Activated CD8-positive, alpha-beta memory T cell treated with anti-CD3 and anti-CD28 coated beads, Interleukin-2, amount 10 ng/mL, durations not matched to agents 7 days and 5 days (primary cell): ENCODE data around the gene MBOAT2. TPM values are rescaled to one million over a fixed set of nuclear protein-coding genes. Genes with fewer than 3 reads are reported as not detected.
A peak's percentile ranks its signal among the peaks of the same experiment; 100 is the strongest.

Experiments
- ATAC-seq: fragments of 150-1000 bp; cut with Tn5 transposase; one replicate; pipeline ENCODE4 v1.10.0; 2021; ENCODE audit warnings: moderate library complexity
- CTCF ChIA-PET: fragments of 350-600 bp; sonication (Branson Sonifier 250); formaldehyde crosslinking; loops from one replicate; lab custom pipeline; 2021; ENCODE audit warnings: antibody characterized with exemption; lab: Charles Lee
- DNase-seq: peaks from one replicate; pipeline ENCODE4 v3.0.0-alpha.2; 2020
- H3K27ac Mint-ChIP-seq: one replicate; pipeline ENCODE4 v1.8.0; 2021; ENCODE audit warnings: mild to moderate bottlenecking, mixed read lengths
- H3K27me3 Mint-ChIP-seq: one replicate; pipeline ENCODE4 v1.8.0; 2021; ENCODE audit warnings: mixed read lengths
- H3K36me3 Mint-ChIP-seq: one replicate; pipeline ENCODE4 v1.8.0; 2021; ENCODE audit warnings: mild to moderate bottlenecking, mixed read lengths
- H3K4me1 Mint-ChIP-seq: one replicate; pipeline ENCODE4 v1.8.0; 2021; ENCODE audit warnings: mixed read lengths
- H3K4me3 Mint-ChIP-seq: one replicate; pipeline ENCODE4 v1.8.0; 2021; ENCODE audit warnings: mild to moderate bottlenecking, moderate library complexity, mixed read lengths
- H3K9me3 Mint-ChIP-seq: one replicate; pipeline ENCODE4 v1.8.0; 2022; ENCODE audit warnings: low read depth, mixed read lengths
- total RNA-seq, 2 experiments: library from RNA; stranded (reverse); gene quantifications; one replicate each; pipeline ENCODE4 v1.2.3, GENCODE V29; 2021

Gene MBOAT2
- total RNA-seq, 2 experiments from 2014 or later = 8.0 to 8.8 TPM

- Mint-ChIP-seq H3K27ac (no peak overlapping the region), H3K4me1 (no peaks in the 10 kb centered on the region), H3K36me3 (no peaks in the 10 kb centered on the region), H3K27me3 (peaks cover 22% of the 10 kb centered on the region), H3K4me3 (no peak overlapping the region), H3K9me3 (no peaks in the 10 kb centered on the region)
- CTCF ChIA-PET = interaction anchor here (0.7 kb wide), 1 partner anchor 31 kb away, joined by 4 read pairs; no protein-coding TSS in a partner anchor
- ATAC-seq (peak; percentile 64), DNase-seq (no peak)
These were observed 143.2 kb downstream of the MBOAT2 start for GRCh38 chr2:8860239-8860638.

GRCh38 chr2:8858910-8859309 is 144.6 kb downstream of the MBOAT2 start:
- CTCF ChIA-PET = no interaction called here
- Mint-ChIP-seq H3K27ac (no peak overlapping the region), H3K36me3 (no peaks in the 10 kb centered on the region), H3K4me1 (no peaks in the 10 kb centered on the region), H3K27me3 (peaks cover 27% of the 10 kb centered on the region), H3K9me3 (no peaks in the 10 kb centered on the region), H3K4me3 (no peak overlapping the region)
- no peak for DNase-seq
- no peak for ATAC-seq

DNA sequence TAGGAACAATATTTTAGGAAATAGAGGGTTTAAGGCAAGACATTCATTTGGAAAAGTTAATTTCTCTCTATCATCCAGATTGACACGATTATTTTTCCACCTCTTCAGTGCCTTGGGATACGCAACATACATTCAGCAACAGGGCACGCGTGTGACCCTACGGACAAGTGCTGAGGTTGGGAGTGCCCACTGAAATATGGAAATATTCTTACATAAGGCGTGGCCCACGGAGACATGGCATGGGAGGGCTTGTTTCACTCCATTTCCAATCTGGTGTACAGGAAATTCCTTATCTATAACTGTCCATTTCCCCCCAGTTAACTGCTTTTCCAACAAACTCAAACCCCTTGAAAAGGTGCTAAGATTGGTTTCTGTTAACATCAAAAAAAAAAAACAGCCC is 145.2 kb downstream of the MBOAT2 start:
- Mint-ChIP-seq H3K27me3 (peaks cover 30% of the 10 kb centered on the region), H3K36me3 (no peaks in the 10 kb centered on the region), H3K9me3 (no peaks in the 10 kb centered on the region), H3K27ac (no peak overlapping the region), H3K4me1 (no peaks in the 10 kb centered on the region), H3K4me3 (no peak overlapping the region)
- no peak for ATAC-seq
- no peak for DNase-seq
- CTCF ChIA-PET = no interaction called here

GRCh38 chr2:8857709-8858108 is 145.8 kb downstream of the MBOAT2 start:
- CTCF ChIA-PET = no interaction called here
- DNase-seq = no peak
- H3K4me1 Mint-ChIP-seq = no peaks in the 10 kb centered on the region
- H3K36me3 Mint-ChIP-seq = no peaks in the 10 kb centered on the region
- H3K27ac Mint-ChIP-seq = no peak overlapping the region
- no peak overlapping the region for H3K4me3 Mint-ChIP-seq
- peaks cover 34% of the 10 kb centered on the region for H3K27me3 Mint-ChIP-seq
- ATAC-seq = no peak
- no peaks in the 10 kb centered on the region for H3K9me3 Mint-ChIP-seq

- ATAC-seq = no peak
- peaks cover 27% of the 10 kb centered on the region for H3K27me3 Mint-ChIP-seq
- H3K9me3 Mint-ChIP-seq = no peaks in the 10 kb centered on the region
- no peak overlapping the region for H3K27ac Mint-ChIP-seq
- no peaks in the 10 kb centered on the region for H3K4me1 Mint-ChIP-seq
- CTCF ChIA-PET = no interaction called here
- H3K36me3 Mint-ChIP-seq = no peaks in the 10 kb centered on the region
- no peak overlapping the region for H3K4me3 Mint-ChIP-seq
- DNase-seq = no peak
These were observed 147.3 kb downstream of the MBOAT2 start for GRCh38 chr2:8856176-8856575.

GRCh38 chr2:8855010-8855409 is 148.5 kb downstream of the MBOAT2 start:
- Mint-ChIP-seq H3K4me3 (no peak overlapping the region), H3K9me3 (no peaks in the 10 kb centered on the region), H3K4me1 (no peaks in the 10 kb centered on the region), H3K36me3 (no peaks in the 10 kb centered on the region), H3K27me3 (peaks cover 29% of the 10 kb centered on the region), H3K27ac (no peak overlapping the region)
- CTCF ChIA-PET = no interaction called here
- no peak for DNase-seq
- ATAC-seq = no peak

- Mint-ChIP-seq H3K4me3 (no peak overlapping the region), H3K27ac (no peak overlapping the region), H3K4me1 (no peaks in the 10 kb centered on the region), H3K9me3 (no peaks in the 10 kb centered on the region), H3K27me3 (peaks cover 26% of the 10 kb centered on the region), H3K36me3 (no peaks in the 10 kb centered on the region)
- no peak for ATAC-seq
- CTCF ChIA-PET = no interaction called here
- no peak for DNase-seq
These were observed 150.1 kb downstream of the MBOAT2 start for GRCh38 chr2:8853426-8853825.

- no peak overlapping the region for H3K27ac Mint-ChIP-seq
- CTCF ChIA-PET = no interaction called here
These were observed 151.5 kb downstream of the MBOAT2 start for GRCh38 chr2:8851811-8852560.

GRCh38 chr2:8850845-8851487 is 152.5 kb downstream of the MBOAT2 start:
- H3K4me3 Mint-ChIP-seq = no peak overlapping the region

More at GRCh38 chr2:8851811-8852560, 151.5 kb downstream of the MBOAT2 start:
- Mint-ChIP-seq H3K4me1 (no peaks in the 10 kb centered on the region), H3K4me3 (no peak overlapping the region), H3K27me3 (peaks cover 30% of the 10 kb centered on the region), H3K36me3 (no peaks in the 10 kb centered on the region), H3K9me3 (no peaks in the 10 kb centered on the region)
- DNase-seq (no peak), ATAC-seq (no peak)

GRCh38 chr2:8849327-8849726 is 154.2 kb downstream of the MBOAT2 start:
- ATAC-seq (no peak), DNase-seq (no peak)
- Mint-ChIP-seq H3K36me3 (no peaks in the 10 kb centered on the region), H3K9me3 (no peaks in the 10 kb centered on the region), H3K27ac (no peak overlapping the region), H3K4me3 (no peak overlapping the region), H3K27me3 (peaks cover 36% of the 10 kb centered on the region), H3K4me1 (no peaks in the 10 kb centered on the region)
- CTCF ChIA-PET = interaction anchor here (1.2 kb wide), 1 partner anchor 623 kb away, joined by 4 read pairs; no protein-coding TSS in a partner anchor

More at GRCh38 chr2:8850845-8851487, 152.5 kb downstream of the MBOAT2 start:
- Mint-ChIP-seq H3K9me3 (no peaks in the 10 kb centered on the region), H3K4me1 (no peaks in the 10 kb centered on the region), H3K27ac (no peak overlapping the region), H3K27me3 (peaks cover 35% of the 10 kb centered on the region), H3K36me3 (no peaks in the 10 kb centered on the region)
- CTCF ChIA-PET = interaction anchor here (0.7 kb wide), 1 partner anchor 167 kb away, joined by 3 read pairs; no protein-coding TSS in a partner anchor
- DNase-seq (no peak), ATAC-seq (no peak)

GRCh38 chr2:8848328-8849100 is 155.0 kb downstream of the MBOAT2 start:
- CTCF ChIA-PET = interaction anchor here (1.2 kb wide), 1 partner anchor 622 kb away, joined by 4 read pairs; no protein-coding TSS in a partner anchor
- DNase-seq (no peak), ATAC-seq (no peak)
- no peak overlapping the region for H3K27ac Mint-ChIP-seq
- no peak overlapping the region for H3K4me3 Mint-ChIP-seq
- no peaks in the 10 kb centered on the region for H3K36me3 Mint-ChIP-seq
- no peaks in the 10 kb centered on the region for H3K4me1 Mint-ChIP-seq
- no peaks in the 10 kb centered on the region for H3K9me3 Mint-ChIP-seq
- peaks cover 36% of the 10 kb centered on the region for H3K27me3 Mint-ChIP-seq

DNA sequence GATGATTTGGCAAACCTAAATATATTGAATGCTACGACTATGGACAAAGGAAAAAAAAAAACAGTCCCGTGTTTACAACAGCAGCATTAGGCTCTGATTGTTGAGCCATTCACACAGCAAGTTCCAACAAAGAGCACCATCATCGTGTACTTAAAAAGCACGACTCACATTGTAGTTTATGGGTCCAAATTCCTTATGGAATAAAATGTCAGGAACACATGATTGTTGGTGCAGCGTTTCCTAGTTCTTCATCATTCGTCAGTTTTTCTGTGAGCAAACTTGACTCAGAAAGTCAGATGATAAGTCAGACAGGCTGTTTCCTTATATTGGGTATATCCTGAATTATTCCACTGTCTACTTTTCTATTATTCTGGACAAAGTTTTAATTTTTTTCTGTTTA is 156.1 kb downstream of the MBOAT2 start:
- H3K27ac Mint-ChIP-seq = no peak overlapping the region
- H3K36me3 Mint-ChIP-seq = no peaks in the 10 kb centered on the region
- CTCF ChIA-PET = no interaction called here
- DNase-seq = no peak
- peaks cover 26% of the 10 kb centered on the region for H3K27me3 Mint-ChIP-seq
- no peaks in the 10 kb centered on the region for H3K9me3 Mint-ChIP-seq
- H3K4me3 Mint-ChIP-seq = no peak overlapping the region
- no peaks in the 10 kb centered on the region for H3K4me1 Mint-ChIP-seq
- ATAC-seq = no peak

- Mint-ChIP-seq H3K27me3 (peaks cover 18% of the 10 kb centered on the region), H3K27ac (no peak overlapping the region), H3K36me3 (peaks cover 1% of the 10 kb centered on the region), H3K4me3 (no peak overlapping the region), H3K4me1 (peaks cover 4% of the 10 kb centered on the region), H3K9me3 (no peaks in the 10 kb centered on the region)
- CTCF ChIA-PET = no interaction called here
- ATAC-seq = no peak
- no peak for DNase-seq
These were observed 161.6 kb downstream of the MBOAT2 start for GRCh38 chr2:8841932-8842331.
